Thoracic aorta (tissue), 2 donors: Measurements from ENCODE around the gene PPP6R2. TPM values are rescaled to one million over a fixed set of nuclear protein-coding genes. Genes with fewer than 3 reads are reported as not detected.

Source experiments
- ATAC-seq: fragments of 150-250 bp; one replicate; pipeline ENCODE4 v1.8.0; 2017; ENCODE audit warnings: low read depth; ENCODE audit not compliant: insufficient number of reproducible peaks, low FRiP score
- DNase-seq: peaks from one replicate; pipeline ENCODE4 v3.0.0-alpha.2; 2020; ENCODE audit warnings: low spot score
- H3K27ac ChIP-seq, 2 donors: fragments of 200-600 bp; sonication (generic); 1 replicate in 1 of 2; 2 replicates in 1 of 2; pipeline ENCODE4 v1.5.1; 2016; ENCODE audit warnings: mild to moderate bottlenecking in 2 of 2, moderate library complexity in 2 of 2
- H3K27me3 ChIP-seq: fragments of 200-600 bp; sonication (generic); replicated peaks from 2 replicates; pipeline ENCODE4 v1.6.0; 2016; ENCODE audit warnings: mild to moderate bottlenecking; ENCODE audit not compliant: insufficient read depth
- H3K36me3 ChIP-seq: fragments of 200-600 bp; sonication (generic); one replicate; pipeline ENCODE4 v1.5.1; 2016
- H3K4me1 ChIP-seq, 2 donors: fragments of 200-600 bp; sonication (generic); 1 replicate in 1 of 2; 2 replicates in 1 of 2; pipeline versions ENCODE4 v1.5.1 to v1.6.0; 2016; ENCODE audit warnings: low read depth in 2 of 2, mild to moderate bottlenecking in 1 of 2; ENCODE audit not compliant: control insufficient read depth in 1 of 2
- H3K4me3 ChIP-seq: fragments of 200-600 bp; sonication (generic); 2 replicates; pipeline ENCODE4 v1.5.1; 2016; ENCODE audit warnings: mild to moderate bottlenecking
- H3K9me3 ChIP-seq: fragments of 200-600 bp; sonication (generic); 2 replicates; pipeline ENCODE4 v1.5.1; 2016
- total RNA-seq, 2 donors: library from RNA; depleted of rRNA; stranded (reverse); fragments of >200 nt; gene quantifications; one replicate each; pipeline versions ENCODE4 v1.1.0 to v1.2.3, GENCODE V29; 2016
- TF ChIP-seq, protein P1 (sequence below): fragments of 200-600 bp; sonication (generic); IDR thresholded peaks from one replicate; pipeline ENCODE4 v1.5.1; 2019; ENCODE audit warnings: antibody characterized with exemption

PPP6R2 gene
- total RNA-seq, 2 donors from 2014 or later: 61.2 to 73.6 TPM

GRCh38 chr22:50474710-50475651 lies 131.9 kb downstream of the PPP6R2 start, which contains the start of gene SBF1:
Gene SBF1, minus strand, starts transcription at chr22:50475035. Its CDS starts 195 bp downstream, at chr22:50474840.
- ATAC-seq: peak; percentile 82
- peak within 1 kb of the TSS; percentile 94 for H3K4me3 ChIP-seq
- no peaks in the 10 kb centered on the region for H3K9me3 ChIP-seq
- no peaks in the 10 kb centered on the region for H3K36me3 ChIP-seq
- no peaks in the 10 kb centered on the region for H3K27me3 ChIP-seq
- H3K27ac ChIP-seq: peak within 1 kb of the TSS; percentile 19 to 67
- H3K4me1 ChIP-seq: peaks cover 39 to 44% of the 10 kb centered on the region in 2 donors
- DNase-seq: peak; percentile 64
- TF ChIP-seq, protein P1, sequence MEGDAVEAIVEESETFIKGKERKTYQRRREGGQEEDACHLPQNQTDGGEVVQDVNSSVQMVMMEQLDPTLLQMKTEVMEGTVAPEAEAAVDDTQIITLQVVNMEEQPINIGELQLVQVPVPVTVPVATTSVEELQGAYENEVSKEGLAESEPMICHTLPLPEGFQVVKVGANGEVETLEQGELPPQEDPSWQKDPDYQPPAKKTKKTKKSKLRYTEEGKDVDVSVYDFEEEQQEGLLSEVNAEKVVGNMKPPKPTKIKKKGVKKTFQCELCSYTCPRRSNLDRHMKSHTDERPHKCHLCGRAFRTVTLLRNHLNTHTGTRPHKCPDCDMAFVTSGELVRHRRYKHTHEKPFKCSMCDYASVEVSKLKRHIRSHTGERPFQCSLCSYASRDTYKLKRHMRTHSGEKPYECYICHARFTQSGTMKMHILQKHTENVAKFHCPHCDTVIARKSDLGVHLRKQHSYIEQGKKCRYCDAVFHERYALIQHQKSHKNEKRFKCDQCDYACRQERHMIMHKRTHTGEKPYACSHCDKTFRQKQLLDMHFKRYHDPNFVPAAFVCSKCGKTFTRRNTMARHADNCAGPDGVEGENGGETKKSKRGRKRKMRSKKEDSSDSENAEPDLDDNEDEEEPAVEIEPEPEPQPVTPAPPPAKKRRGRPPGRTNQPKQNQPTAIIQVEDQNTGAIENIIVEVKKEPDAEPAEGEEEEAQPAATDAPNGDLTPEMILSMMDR: no peak

GRCh38 chr22:50475652-50476002 lies 132.5 kb downstream of the PPP6R2 start:
- ATAC-seq: no peak
- Histone ChIP-seq H3K27ac (no peak overlapping the region), H3K4me3 (peak overlapping the region; percentile 94), H3K9me3 (no peaks in the 10 kb centered on the region), H3K36me3 (no peaks in the 10 kb centered on the region), H3K4me1 (peaks cover 32 to 38% of the 10 kb centered on the region in 2 donors), H3K27me3 (no peaks in the 10 kb centered on the region)
- TF ChIP-seq, protein P1: no peak
- DNase-seq: no peak

DNA sequence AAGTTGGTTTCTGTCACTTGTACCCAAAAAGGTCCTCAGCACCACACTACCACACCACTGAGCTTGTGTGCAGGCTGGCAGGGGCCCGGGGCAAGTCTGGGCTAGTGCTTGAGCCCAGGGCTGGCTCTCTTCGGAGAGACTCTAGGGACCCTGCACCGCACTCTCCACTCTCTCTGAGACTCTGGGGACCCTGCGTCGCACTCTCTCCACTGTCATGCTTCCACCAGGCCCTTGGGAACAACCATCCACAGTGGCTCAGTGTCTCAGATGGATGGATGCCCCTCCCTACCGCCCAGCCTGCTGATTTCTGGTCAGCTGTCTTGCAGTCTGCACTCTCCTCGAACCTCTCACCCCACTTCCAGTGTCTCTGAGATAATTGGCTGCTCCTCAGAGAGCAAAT lies 133.7 kb downstream of the PPP6R2 start:
- DNase-seq (no peak), ATAC-seq (no peak)
- H3K4me1 ChIP-seq: peaks cover 23 to 27% of the 10 kb centered on the region in 2 donors
- TF ChIP-seq, protein P1: no peak
- no peak overlapping the region for H3K4me3 ChIP-seq
- H3K27ac ChIP-seq: no peak overlapping the region
- H3K9me3 ChIP-seq: no peaks in the 10 kb centered on the region
- no peaks in the 10 kb centered on the region for H3K27me3 ChIP-seq
- H3K36me3 ChIP-seq: no peaks in the 10 kb centered on the region

GRCh38 chr22:50477923-50478322 lies 134.8 kb downstream of the PPP6R2 start:
- DNase-seq (no peak), ATAC-seq (no peak)
- H3K27me3 ChIP-seq: no peaks in the 10 kb centered on the region
- H3K27ac ChIP-seq: no peak overlapping the region
- H3K4me3 ChIP-seq: no peak overlapping the region
- peaks cover 14 to 17% of the 10 kb centered on the region in 2 donors for H3K4me1 ChIP-seq
- TF ChIP-seq, protein P1: no peak
- no peaks in the 10 kb centered on the region for H3K9me3 ChIP-seq
- H3K36me3 ChIP-seq: no peaks in the 10 kb centered on the region

DNA sequence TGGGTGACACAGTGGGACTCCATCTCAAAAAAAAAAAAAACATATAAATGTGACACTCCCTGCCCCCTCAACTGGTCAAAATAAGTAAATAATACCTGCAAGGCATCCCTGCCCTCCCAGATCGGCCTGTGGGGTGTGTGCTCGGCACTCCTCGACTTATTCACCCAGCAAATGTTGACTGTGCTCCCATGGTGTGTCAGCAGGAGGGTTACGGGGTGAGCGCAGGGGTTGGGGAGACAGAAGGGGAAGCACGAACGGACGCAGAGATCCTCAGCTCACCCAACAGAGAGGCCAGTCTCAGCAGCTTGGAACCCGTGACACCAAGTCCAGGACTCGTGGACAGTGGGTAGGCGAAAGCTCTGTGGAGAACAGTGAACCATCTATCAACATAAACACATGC lies 136.6 kb downstream of the PPP6R2 start:
- Histone ChIP-seq H3K27ac (no peak overlapping the region), H3K4me1 (peaks cover 4 to 6% of the 10 kb centered on the region in 2 donors), H3K27me3 (no peaks in the 10 kb centered on the region), H3K36me3 (no peaks in the 10 kb centered on the region), H3K9me3 (no peaks in the 10 kb centered on the region), H3K4me3 (no peak overlapping the region)
- no peak for ATAC-seq
- no peak for DNase-seq
- TF ChIP-seq, protein P1: no peak
